Neural crest cell (in vitro differentiated cells): ENCODE measurements around the gene HMGA1. TPM values are rescaled to one million over a fixed set of nuclear protein-coding genes. Genes with fewer than 3 reads are reported as not detected.
A peak's percentile ranks its signal among the peaks of the same experiment; 100 is the strongest.
"Not testable (repeated sequence)": the region's sequence is repeated elsewhere in the genome, so short reads cannot be mapped to it uniquely, and the experiment has no call there.

Source experiments
- DNase-seq: peaks from one replicate; pipeline ENCODE4 v3.0.0; 2021; ENCODE audit warnings: low read depth, mixed read lengths, low spot score
- H3K27ac Mint-ChIP-seq: one replicate; pipeline ENCODE4 v1.8.0; 2021; ENCODE audit warnings: mild to moderate bottlenecking, mixed read lengths; ENCODE audit not compliant: unreplicated experiment
- H3K27me3 Mint-ChIP-seq: 2 replicates; pipeline ENCODE4 v1.8.0; 2021; ENCODE audit warnings: low read depth, mild to moderate bottlenecking, mixed read lengths
- H3K36me3 Mint-ChIP-seq: 2 replicates; pipeline ENCODE4 v1.8.0; 2021; ENCODE audit warnings: low read depth, mild to moderate bottlenecking, mixed read lengths
- H3K4me1 Mint-ChIP-seq: 2 replicates; pipeline ENCODE4 v1.8.0; 2021; ENCODE audit warnings: mixed read lengths
- H3K4me3 Mint-ChIP-seq: one replicate; pipeline ENCODE4 v1.8.0; 2021; ENCODE audit warnings: mild to moderate bottlenecking, mixed read lengths
- H3K9me3 Mint-ChIP-seq: 2 replicates; pipeline ENCODE4 v1.8.0; 2021; ENCODE audit warnings: mixed read lengths
- CTCF ChIP-seq: fragments of 200-600 bp; sonication (generic); conservative IDR thresholded peaks from 2 replicates; pipeline ENCODE4 v1.5.0; 2021; ENCODE audit warnings: antibody characterized with exemption, mild to moderate bottlenecking
- total RNA-seq: library from RNA; stranded (reverse); gene quantifications from 2 replicates; pipeline ENCODE4 v1.2.1, GENCODE V29; 2021

Gene HMGA1
- total RNA-seq, 1 donor from 2014 or later: 1,143 TPM

- Mint-ChIP-seq H3K4me1 (peaks cover 83% of the 10 kb centered on the region), H3K27ac (peak overlapping the region; percentile 36), H3K27me3 (peaks cover 14% of the 10 kb centered on the region), H3K9me3 (no peaks in the 10 kb centered on the region), H3K4me3 (peak overlapping the region; percentile 82), H3K36me3 (peaks cover 15% of the 10 kb centered on the region)
- no peak for DNase-seq
- TF ChIP-seq CTCF: no peak
Observed at GRCh38 chr6:34243131-34243771, 6.6 kb downstream of the HMGA1 start.

GRCh38 chr6:34243901-34244884, 7.5 kb downstream of the HMGA1 start:
- Mint-ChIP-seq H3K27ac (no peak overlapping the region), H3K4me1 (peaks cover 77% of the 10 kb centered on the region), H3K4me3 (peak overlapping the region; percentile 79), H3K27me3 (peaks cover 15% of the 10 kb centered on the region), H3K36me3 (peaks cover 13% of the 10 kb centered on the region), H3K9me3 (no peaks in the 10 kb centered on the region)
- no peak for DNase-seq
- peak; percentile 39 for TF ChIP-seq CTCF

DNA sequence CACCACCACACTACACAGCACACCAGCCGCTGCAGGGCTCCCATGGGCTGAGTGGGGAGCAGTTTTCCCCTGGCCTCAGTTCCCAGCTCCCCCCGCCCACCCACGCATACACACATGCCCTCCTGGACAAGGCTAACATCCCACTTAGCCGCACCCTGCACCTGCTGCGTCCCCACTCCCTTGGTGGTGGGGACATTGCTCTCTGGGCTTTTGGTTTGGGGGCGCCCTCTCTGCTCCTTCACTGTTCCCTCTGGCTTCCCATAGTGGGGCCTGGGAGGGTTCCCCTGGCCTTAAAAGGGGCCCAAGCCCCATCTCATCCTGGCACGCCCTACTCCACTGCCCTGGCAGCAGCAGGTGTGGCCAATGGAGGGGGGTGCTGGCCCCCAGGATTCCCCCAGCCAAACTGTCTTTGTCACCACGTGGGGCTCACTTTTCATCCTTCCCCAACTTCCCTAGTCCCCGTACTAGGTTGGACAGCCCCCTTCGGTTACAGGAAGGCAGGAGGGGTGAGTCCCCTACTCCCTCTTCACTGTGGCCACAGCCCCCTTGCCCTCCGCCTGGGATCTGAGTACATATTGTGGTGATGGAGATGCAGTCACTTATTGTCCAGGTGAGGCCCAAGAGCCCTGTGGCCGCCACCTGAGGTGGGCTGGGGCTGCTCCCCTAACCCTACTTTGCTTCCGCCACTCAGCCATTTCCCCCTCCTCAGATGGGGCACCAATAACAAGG, 8.5 kb downstream of the HMGA1 start:
- Mint-ChIP-seq H3K36me3 (peaks cover 13% of the 10 kb centered on the region), H3K4me3 (peak overlapping the region; percentile 85), H3K27ac (peak overlapping the region; percentile 50), H3K27me3 (peaks cover 18% of the 10 kb centered on the region), H3K4me1 (peaks cover 67% of the 10 kb centered on the region)
- DNase-seq, H3K9me3 Mint-ChIP-seq: not testable (repeated sequence)

- Mint-ChIP-seq H3K4me1 (peaks cover 66% of the 10 kb centered on the region), H3K4me3 (peak overlapping the region; percentile 85)
Observed at GRCh38 chr6:34245761-34246140, 9.1 kb downstream of the HMGA1 start.

DNA sequence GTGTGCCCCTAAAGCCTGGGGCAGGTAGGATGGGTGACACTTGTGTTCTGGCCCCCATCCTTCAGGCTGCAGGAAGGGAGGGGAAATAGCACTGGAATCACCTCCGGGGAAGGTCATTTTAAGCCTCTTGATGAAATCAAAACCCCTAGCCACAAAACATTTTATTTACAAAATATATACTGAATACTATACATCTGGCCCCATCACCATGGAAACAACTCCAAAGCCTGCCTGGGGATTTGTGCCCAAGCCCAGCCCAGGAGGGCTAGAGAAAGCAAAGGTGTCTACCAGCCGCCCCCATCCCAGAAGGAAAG, 9.5 kb downstream of the HMGA1 start:
- Mint-ChIP-seq H3K27ac (no peak overlapping the region), H3K4me3 (peak overlapping the region; percentile 85), H3K36me3 (peaks cover 10% of the 10 kb centered on the region), H3K4me1 (peaks cover 62% of the 10 kb centered on the region), H3K27me3 (peaks cover 18% of the 10 kb centered on the region), H3K9me3 (no peaks in the 10 kb centered on the region)
- no peak for DNase-seq
- no peak for TF ChIP-seq CTCF

More at GRCh38 chr6:34245761-34246140, 9.1 kb downstream of the HMGA1 start:
- not testable (repeated sequence) for H3K9me3 Mint-ChIP-seq, DNase-seq
- H3K27ac Mint-ChIP-seq: peak overlapping the region; percentile 72
- peaks cover 13% of the 10 kb centered on the region for H3K36me3 Mint-ChIP-seq
- H3K27me3 Mint-ChIP-seq: peaks cover 18% of the 10 kb centered on the region

GRCh38 chr6:34246563-34247391, 10.1 kb downstream of the HMGA1 start:
- TF ChIP-seq CTCF: peak; percentile 56
- H3K4me1 Mint-ChIP-seq: peaks cover 56% of the 10 kb centered on the region
- peak overlapping the region; percentile 93 for H3K4me3 Mint-ChIP-seq
- peak; percentile 49 for DNase-seq
- H3K27ac Mint-ChIP-seq: peak overlapping the region; percentile 43
- H3K9me3 Mint-ChIP-seq: peaks cover 2% of the 10 kb centered on the region
- H3K27me3 Mint-ChIP-seq: peaks cover 18% of the 10 kb centered on the region
- H3K36me3 Mint-ChIP-seq: peaks cover 10% of the 10 kb centered on the region
